Liver (tissue), 3 donors: ENCODE measurements around the gene HERC6.

Experiments used
- ATF3 ChIP-seq: IDR thresholded peaks from 2 replicates; pipeline ENCODE4 v1.6.1; 2016; ENCODE audit warnings: antibody characterized with exemption
- CTCF ChIP-seq: fragments of 150-350 bp; IDR thresholded peaks from 2 replicates; pipeline ENCODE4 v1.5.1; 2017; ENCODE audit warnings: improper control_type of control experiment, low read depth, low read length; ENCODE audit not compliant: missing input control
- FOXA1 ChIP-seq: IDR thresholded peaks from 2 replicates; pipeline ENCODE4 v1.6.1; 2016; ENCODE audit warnings: antibody characterized with exemption
- JUND ChIP-seq, 2 donors: IDR thresholded peaks; 2 replicates each; pipeline ENCODE4 v1.6.1; 2016; ENCODE audit warnings: antibody characterized with exemption in 2 of 2
- MAX ChIP-seq: IDR thresholded peaks from 2 replicates; pipeline ENCODE4 v1.6.1; 2016; ENCODE audit warnings: antibody characterized with exemption
- NR2F2 ChIP-seq: IDR thresholded peaks from 2 replicates; pipeline ENCODE4 v1.6.1; 2016; ENCODE audit warnings: antibody characterized with exemption
- REST ChIP-seq: IDR thresholded peaks from 2 replicates; pipeline ENCODE4 v1.6.1; 2016; ENCODE audit warnings: antibody characterized with exemption, mild to moderate bottlenecking
- SP1 ChIP-seq: IDR thresholded peaks from 2 replicates; pipeline ENCODE4 v1.6.1; 2018; ENCODE audit warnings: antibody characterized with exemption, mild to moderate bottlenecking
- YY1 ChIP-seq: IDR thresholded peaks from 2 replicates; pipeline ENCODE4 v1.6.1; 2016; ENCODE audit warnings: antibody characterized with exemption, mild to moderate bottlenecking
- ZBTB33 ChIP-seq: IDR thresholded peaks from 2 replicates; pipeline ENCODE4 v1.6.1; 2016; ENCODE audit warnings: antibody characterized with exemption
- donor health status: healthy.
- donor health status: healthy.

DNA sequence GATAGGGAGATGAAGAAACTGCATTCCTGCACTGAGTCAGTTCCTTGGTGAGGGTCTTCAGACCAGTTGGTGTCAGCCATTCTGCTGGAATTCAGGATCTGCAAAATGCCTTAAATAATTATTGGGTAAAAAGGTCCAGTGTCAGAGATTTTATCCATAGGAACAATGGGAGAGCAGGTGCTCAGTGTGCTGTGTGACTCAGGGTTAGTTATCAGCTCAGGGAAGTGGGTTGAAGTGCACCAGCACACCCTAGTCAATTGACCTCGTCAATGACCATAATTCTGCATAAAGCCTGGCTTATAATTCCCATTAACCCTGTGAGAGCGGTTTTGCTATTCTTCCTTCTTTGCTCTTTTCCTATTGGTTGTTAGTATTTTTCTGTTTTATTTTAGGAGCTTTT lies 37.3 kb downstream of the HERC6 start:
- TF ChIP-seq MAX (no peak), YY1 (no peak), CTCF (no peak), ATF3 (no peak), REST (no peak), JUND (IDR thresholded peaks at IDR 0.05) (no peak), SP1 (no peak), NR2F2 (no peak), FOXA1 (no peak), ZBTB33 (no peak)
